ENCODE results near the gene UMOD. TPM values are rescaled to one million over a fixed set of nuclear protein-coding genes. Genes with fewer than 3 reads are reported as not detected.
"Not testable (repeated sequence)": the region's sequence is repeated elsewhere in the genome, so short reads cannot be mapped to it uniquely, and the experiment has no call there.

Gene UMOD
- polyA plus RNA-seq, 5 donors = 1.8 TPM; not detected in 4

- no peak for DNase-seq
Measured at GRCh38 chr16:20321671-20322070, 30.8 kb downstream of the UMOD start.

- DNase-seq = not testable (repeated sequence)
Measured at GRCh38 chr16:20321051-20321450, 31.5 kb downstream of the UMOD start.

GRCh38 chr16:20320592-20320991 lies 31.9 kb downstream of the UMOD start:
- no peak for DNase-seq

GRCh38 chr16:20320178-20320577 lies 32.3 kb downstream of the UMOD start:
- no peak for DNase-seq

GRCh38 chr16:20319406-20319805 lies 33.1 kb downstream of the UMOD start:
- DNase-seq = no peak

- no peak for DNase-seq
Measured at GRCh38 chr16:20318437-20318836, 34.1 kb downstream of the UMOD start.

GRCh38 chr16:20318006-20318405 lies 34.5 kb downstream of the UMOD start:
- DNase-seq = no peak

- no peak for DNase-seq
Measured at GRCh38 chr16:20317117-20317516, 35.4 kb downstream of the UMOD start.

- no peak for DNase-seq
Measured at GRCh38 chr16:20316715-20317114, 35.8 kb downstream of the UMOD start.

GRCh38 chr16:20315764-20316163 lies 36.8 kb downstream of the UMOD start:
- no peak for DNase-seq

- no peak for DNase-seq
Measured at GRCh38 chr16:20314575-20314974, 37.9 kb downstream of the UMOD start.

GRCh38 chr16:20313741-20314140 lies 38.8 kb downstream of the UMOD start:
- no peak for DNase-seq

GRCh38 chr16:20312536-20313095 lies 39.9 kb downstream of the UMOD start:
- DNase-seq = not testable (repeated sequence)

- DNase-seq = no peak
Measured at GRCh38 chr16:20311548-20311947, 41.0 kb downstream of the UMOD start.

GRCh38 chr16:20310421-20311395 lies 41.8 kb downstream of the UMOD start:
- no peak for DNase-seq

- no peak for DNase-seq
Measured at GRCh38 chr16:20309786-20310185, 42.7 kb downstream of the UMOD start.

- no peak for DNase-seq
Measured at GRCh38 chr16:20308801-20309590, 43.5 kb downstream of the UMOD start.

GRCh38 chr16:20308266-20308665 lies 44.2 kb downstream of the UMOD start:
- no peak for DNase-seq

GRCh38 chr16:20307791-20308190 lies 44.7 kb downstream of the UMOD start:
- no peak for DNase-seq

GRCh38 chr16:20307240-20307671 lies 45.3 kb downstream of the UMOD start:
- no peak for DNase-seq

- DNase-seq = no peak
Measured at GRCh38 chr16:20306401-20306800, 46.1 kb downstream of the UMOD start.

- no peak for DNase-seq
Measured at GRCh38 chr16:20303012-20303411, 49.5 kb downstream of the UMOD start.

Data from right lung (tissue), 5 donors.